Keratinocyte (primary cell): Measurements from ENCODE around the gene MTERF4. TPM values are rescaled to one million over a fixed set of nuclear protein-coding genes. Genes with fewer than 3 reads are reported as not detected.

Experiments used
- DNase-seq: peaks from one replicate; pipeline ENCODE4 v3.0.0-alpha.2; 2011; ENCODE audit warnings: low read depth, missing footprints, low spot score
- FAIRE-seq: peaks from 2 replicates; lab custom pipeline; 2011; peaks lifted over from hg19 to GRCh38; lab: Jason Lieb, UNC
- H2AFZ ChIP-seq: 2 replicates; pipeline ENCODE4 v1.6.0; 2012; ENCODE audit warnings: low read length, control low read depth, inconsistent platforms; ENCODE audit not compliant: control insufficient read depth
- H3K27ac ChIP-seq: 2 replicates; pipeline ENCODE4 v1.5.1; 2011; ENCODE audit warnings: low read length; ENCODE audit not compliant: control insufficient read depth, insufficient read depth
- H3K27me3 ChIP-seq: 3 replicates; pipeline ENCODE4 v1.6.0; 2011; ENCODE audit warnings: low read length; ENCODE audit not compliant: control insufficient read depth, insufficient read depth; ENCODE audit errors: extremely low read depth
- H3K36me3 ChIP-seq, 2 experiments: 2 replicates in 1 of 2; 3 replicates in 1 of 2; pipeline ENCODE4 v1.5.1; 2011; ENCODE audit warnings: low read length in 2 of 2, mild to moderate bottlenecking in 1 of 2; ENCODE audit not compliant: control insufficient read depth in 2 of 2, insufficient read depth in 2 of 2; ENCODE audit errors: extremely low read depth in 1 of 2
- H3K4me1 ChIP-seq: 3 replicates; pipeline ENCODE4 v1.5.1; 2011; ENCODE audit warnings: low read length; ENCODE audit not compliant: control insufficient read depth, insufficient read depth; ENCODE audit errors: extremely low read depth
- H3K4me2 ChIP-seq: 3 replicates; pipeline ENCODE4 v1.6.0; 2011; ENCODE audit warnings: low read depth, low read length; ENCODE audit not compliant: control insufficient read depth, insufficient read depth; ENCODE audit errors: extremely low read depth
- H3K4me3 ChIP-seq, 3 experiments: fragments of 200-600 bp in 1 of 3; sonication (generic) in 1 of 3; 2 replicates in 2 of 3; 3 replicates in 1 of 3; pipeline ENCODE4 v1.5.1; 2011 to 2016; ENCODE audit warnings: low read length in 3 of 3, mild to moderate bottlenecking in 3 of 3, control low read depth in 2 of 3, inconsistent platforms in 1 of 3, low read depth in 1 of 3, mixed read lengths in 1 of 3, mixed run types in 1 of 3, moderate library complexity in 1 of 3; ENCODE audit not compliant: control insufficient read depth in 2 of 3, insufficient read depth in 2 of 3; ENCODE audit errors: extremely low read depth in 1 of 3
- H3K79me2 ChIP-seq: 2 replicates; pipeline ENCODE4 v1.6.0; 2012; ENCODE audit warnings: low read length; ENCODE audit not compliant: control insufficient read depth, insufficient read depth
- H3K9ac ChIP-seq: 3 replicates; pipeline ENCODE4 v1.6.0; 2011; ENCODE audit warnings: low read length; ENCODE audit not compliant: control insufficient read depth, insufficient read depth; ENCODE audit errors: extremely low read depth
- H3K9me1 ChIP-seq: 3 replicates; pipeline ENCODE4 v1.6.0; 2011; ENCODE audit warnings: low read length; ENCODE audit not compliant: control insufficient read depth, insufficient read depth; ENCODE audit errors: extremely low read depth
- H3K9me3 ChIP-seq: 2 replicates; pipeline ENCODE4 v1.5.1; 2012; ENCODE audit warnings: low read depth, low read length; ENCODE audit not compliant: control insufficient read depth
- H4K20me1 ChIP-seq: 3 replicates; pipeline ENCODE4 v1.6.0; 2011; ENCODE audit warnings: low read length; ENCODE audit not compliant: control insufficient read depth, insufficient read depth; ENCODE audit errors: extremely low read depth
- EZH2 ChIP-seq: IDR thresholded peaks from one replicate; pipeline ENCODE4 v1.6.1; 2012; ENCODE audit warnings: inconsistent platforms, mild to moderate bottlenecking, low read length, moderate library complexity
- dilution Hi-C: fragments of 300-500 bp; cut with MboI; formaldehyde crosslinking; loops from one replicate; pipeline ENCODE4 v1.7.0; 2020; ENCODE audit warnings: low sequenced_read_pairs; ENCODE audit not compliant: extremely low pct_ligation_motif_present
- polyA plus RNA-seq, 5 experiments: library from polyadenylated mRNA; depleted of rRNA in 3 of 5; stranded (reverse) in 3 of 5; stranded (forward) in 1 of 5; unstranded in 1 of 5; fragments of >200 nt; gene quantifications; 1 replicate in 1 of 5; 2 replicates in 3 of 5; 3 replicates in 1 of 5; pipeline versions ENCODE4 v1.2.1 to v1.2.3, GENCODE V29; 2011 to 2012; ENCODE audit warnings: missing spikeins in 2 of 5, low read depth in 1 of 5, low replicate concordance in 1 of 5
- TF ChIP-seq, protein P1 (sequence below), 3 experiments: IDR thresholded peaks in 1 of 3; conservative IDR thresholded peaks in 1 of 3; optimal IDR thresholded peaks in 1 of 3; 2 replicates in 2 of 3; 3 replicates in 1 of 3; pipeline versions ENCODE3 to v1.5.1; 2011; ENCODE audit warnings: low read length in 3 of 3, mild to moderate bottlenecking in 3 of 3, moderate library complexity in 2 of 3, control low read depth in 1 of 3, inconsistent platforms in 1 of 3; ENCODE audit not compliant: insufficient read depth in 2 of 3; ENCODE audit errors: extremely low read depth in 1 of 3

The MTERF4 gene
- polyA plus RNA-seq, 1 donor (not counting 4 experiments of a cell fraction or from before 2014, with no cell fraction given): 28.5 TPM

DNA sequence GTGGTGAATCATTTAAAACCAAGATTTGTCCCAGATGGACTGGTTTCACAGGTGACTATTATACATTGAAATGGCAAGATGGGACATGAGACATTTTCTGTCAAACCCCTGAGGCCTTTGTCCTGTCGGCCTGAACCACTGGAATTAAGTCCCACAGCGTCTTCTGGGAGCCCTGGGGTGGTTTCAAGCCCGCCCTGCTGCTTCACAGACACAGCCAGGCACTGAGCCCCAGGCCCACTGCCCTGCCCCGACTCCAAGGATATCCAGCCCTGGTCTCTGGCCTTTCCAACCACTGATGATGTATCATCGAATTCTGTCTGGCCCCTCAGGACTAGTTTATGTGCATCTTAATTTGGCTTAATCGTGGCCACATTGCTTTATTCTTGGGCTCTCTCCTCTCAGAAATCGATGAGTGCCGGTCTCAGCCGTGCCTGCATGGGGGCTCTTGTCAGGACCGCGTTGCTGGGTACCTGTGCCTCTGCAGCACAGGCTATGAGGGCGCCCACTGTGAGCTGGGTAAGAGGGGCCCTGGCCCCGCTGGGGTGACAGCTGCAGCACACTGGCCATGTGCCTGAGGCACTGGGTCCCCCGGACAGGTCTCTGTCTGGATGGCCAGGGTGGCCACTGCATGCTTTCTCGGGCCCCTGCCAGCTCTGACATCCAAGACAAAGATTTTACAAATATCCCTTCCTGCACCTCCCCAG, 39.5 kb downstream of the MTERF4 start:
- Histone ChIP-seq H4K20me1 (no peaks in the 10 kb centered on the region), H3K27ac (no peak overlapping the region), H3K4me2 (peak overlapping the region; percentile 32), H3K9ac (no peak overlapping the region), H3K9me3 (no peaks in the 10 kb centered on the region), H3K27me3 (no peaks in the 10 kb centered on the region), H3K4me3 (no peak overlapping the region), H3K79me2 (no peaks in the 10 kb centered on the region), H3K36me3 (no peaks in the 10 kb centered on the region), H3K9me1 (no peaks in the 10 kb centered on the region), H3K4me1 (peaks cover 25% of the 10 kb centered on the region), H2AFZ (no peak overlapping the region)
- TF ChIP-seq, protein P1, sequence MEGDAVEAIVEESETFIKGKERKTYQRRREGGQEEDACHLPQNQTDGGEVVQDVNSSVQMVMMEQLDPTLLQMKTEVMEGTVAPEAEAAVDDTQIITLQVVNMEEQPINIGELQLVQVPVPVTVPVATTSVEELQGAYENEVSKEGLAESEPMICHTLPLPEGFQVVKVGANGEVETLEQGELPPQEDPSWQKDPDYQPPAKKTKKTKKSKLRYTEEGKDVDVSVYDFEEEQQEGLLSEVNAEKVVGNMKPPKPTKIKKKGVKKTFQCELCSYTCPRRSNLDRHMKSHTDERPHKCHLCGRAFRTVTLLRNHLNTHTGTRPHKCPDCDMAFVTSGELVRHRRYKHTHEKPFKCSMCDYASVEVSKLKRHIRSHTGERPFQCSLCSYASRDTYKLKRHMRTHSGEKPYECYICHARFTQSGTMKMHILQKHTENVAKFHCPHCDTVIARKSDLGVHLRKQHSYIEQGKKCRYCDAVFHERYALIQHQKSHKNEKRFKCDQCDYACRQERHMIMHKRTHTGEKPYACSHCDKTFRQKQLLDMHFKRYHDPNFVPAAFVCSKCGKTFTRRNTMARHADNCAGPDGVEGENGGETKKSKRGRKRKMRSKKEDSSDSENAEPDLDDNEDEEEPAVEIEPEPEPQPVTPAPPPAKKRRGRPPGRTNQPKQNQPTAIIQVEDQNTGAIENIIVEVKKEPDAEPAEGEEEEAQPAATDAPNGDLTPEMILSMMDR (optimal IDR thresholded peaks at IDR 0.05 in 1 of 3, IDR thresholded peaks at IDR 0.05 in 1 of 3, conservative IDR thresholded peaks at IDR 0.05 in 1 of 3; ENCODE audit: extremely low read depth in 1 of 3, insufficient read depth in 2 of 3, low read length in 3 of 3): no peak
- no peak for TF ChIP-seq EZH2
- DNase-seq (peak; percentile 15), FAIRE-seq (no peak)
- dilution Hi-C loops: no loop called here

DNA sequence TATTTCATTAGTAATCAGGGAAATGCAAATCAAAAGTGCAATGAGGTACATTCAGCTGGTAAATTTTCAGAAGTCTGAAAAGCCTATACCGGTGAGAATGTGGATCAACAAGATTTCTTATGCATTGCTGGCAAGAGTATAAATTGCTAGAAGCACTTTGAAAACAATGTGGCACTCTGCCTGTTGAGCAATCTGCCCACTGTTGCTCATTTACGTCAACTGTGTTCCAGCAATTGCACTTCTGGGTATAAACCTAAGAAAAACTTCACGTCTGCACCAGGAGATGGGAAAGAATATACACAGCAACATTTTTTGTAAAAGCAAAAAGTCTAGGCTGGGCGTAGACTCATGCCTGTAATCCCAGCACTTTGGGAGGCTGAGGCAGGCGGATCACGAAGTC, 40.8 kb downstream of the MTERF4 start:
- TF ChIP-seq EZH2: no peak
- TF ChIP-seq, protein P1 (optimal IDR thresholded peaks at IDR 0.05 in 1 of 3, IDR thresholded peaks at IDR 0.05 in 1 of 3, conservative IDR thresholded peaks at IDR 0.05 in 1 of 3; ENCODE audit: extremely low read depth in 1 of 3, insufficient read depth in 2 of 3, low read length in 3 of 3): no peak
- DNase-seq (no peak), FAIRE-seq (peak; percentile 75)
- no peak overlapping the region for H3K9ac ChIP-seq
- peak overlapping the region; percentile 51 for H3K4me2 ChIP-seq
- H3K9me1 ChIP-seq: no peaks in the 10 kb centered on the region
- H4K20me1 ChIP-seq: no peaks in the 10 kb centered on the region
- no peaks in the 10 kb centered on the region for H3K36me3 ChIP-seq
- H3K4me3 ChIP-seq: no peak overlapping the region
- H2AFZ ChIP-seq: no peak overlapping the region
- H3K4me1 ChIP-seq: peaks cover 25% of the 10 kb centered on the region
- no peaks in the 10 kb centered on the region for H3K27me3 ChIP-seq
- no peaks in the 10 kb centered on the region for H3K9me3 ChIP-seq
- H3K79me2 ChIP-seq: no peaks in the 10 kb centered on the region
- dilution Hi-C loops: no loop called here
- no peak overlapping the region for H3K27ac ChIP-seq
